Astrocyte of the hippocampus (primary cell): ENCODE results near the gene TBC1D19.

Experiments
- DNase-seq: peaks from one replicate; pipeline ENCODE4 v3.0.0; 2011; ENCODE audit warnings: low read depth, low spot score

Gene TBC1D19

DNA sequence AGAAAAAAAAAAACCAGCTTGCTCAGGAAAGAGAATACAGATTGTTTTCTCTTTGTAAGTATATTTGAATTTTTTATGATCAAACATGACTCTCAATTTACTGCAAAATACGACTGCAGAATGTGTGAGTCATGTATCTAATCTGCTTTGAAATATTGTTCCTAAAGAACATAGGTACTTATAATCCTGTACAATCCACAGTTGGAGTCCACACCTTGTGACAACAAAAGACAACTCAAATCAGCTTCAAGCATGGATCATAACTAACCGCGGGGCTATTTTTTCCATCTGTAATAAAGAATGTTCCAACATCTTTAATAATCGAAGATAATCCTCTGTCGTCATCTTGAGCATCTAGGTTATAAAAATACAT is 198.9 kb downstream of the TBC1D19 start:
- DNase-seq, result no peak

DNA sequence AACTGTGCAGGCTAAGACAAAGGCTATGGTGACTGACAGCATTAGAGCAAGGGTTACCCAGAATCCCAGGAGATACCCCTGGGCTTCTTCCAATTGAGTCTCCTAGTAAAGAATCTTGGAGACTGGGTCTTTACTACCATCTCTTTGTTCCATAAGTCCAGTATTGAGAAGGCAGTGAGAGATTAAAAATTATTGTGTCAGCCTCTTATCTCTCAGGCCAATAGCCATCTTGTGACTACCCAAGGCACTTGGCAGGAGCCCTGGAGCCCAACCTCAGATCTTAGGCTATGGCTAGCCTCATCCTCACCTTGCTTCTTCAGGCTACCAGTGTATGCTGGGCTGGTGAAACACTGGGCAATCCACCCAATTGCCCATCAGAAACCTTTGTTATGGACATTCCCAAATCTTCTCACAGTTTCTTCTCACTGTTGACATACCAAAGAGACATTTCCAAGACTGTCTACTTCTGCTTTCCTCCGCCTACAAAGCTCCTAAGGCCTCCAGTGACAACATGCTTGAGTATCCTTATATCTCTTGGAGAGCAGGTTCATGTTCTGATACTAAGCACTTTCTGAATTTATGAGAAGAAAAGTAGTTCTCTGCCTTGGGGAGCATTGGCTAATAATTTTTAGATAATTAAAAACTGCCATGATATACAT is 200.5 kb downstream of the TBC1D19 start:
- DNase-seq, result no peak

DNA sequence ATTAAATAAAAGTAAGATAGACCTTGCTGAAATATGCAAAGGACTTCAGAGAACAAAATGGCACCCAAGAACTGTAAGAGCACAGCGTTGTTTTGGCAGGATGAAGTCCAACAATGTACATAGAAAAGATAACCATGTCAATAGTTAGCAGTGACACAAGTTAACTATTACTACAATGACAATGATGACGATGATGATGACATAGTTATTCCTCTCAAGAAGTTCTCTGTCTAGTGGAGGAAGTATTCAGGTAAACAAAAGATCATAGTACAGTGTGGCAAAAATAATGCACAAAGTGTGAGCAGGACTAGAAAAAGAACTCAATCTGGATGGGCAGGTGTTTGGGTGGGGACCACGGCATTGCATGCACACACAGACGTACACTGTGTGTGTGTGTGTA is 201.4 kb downstream of the TBC1D19 start:
- no peak for DNase-seq

DNA sequence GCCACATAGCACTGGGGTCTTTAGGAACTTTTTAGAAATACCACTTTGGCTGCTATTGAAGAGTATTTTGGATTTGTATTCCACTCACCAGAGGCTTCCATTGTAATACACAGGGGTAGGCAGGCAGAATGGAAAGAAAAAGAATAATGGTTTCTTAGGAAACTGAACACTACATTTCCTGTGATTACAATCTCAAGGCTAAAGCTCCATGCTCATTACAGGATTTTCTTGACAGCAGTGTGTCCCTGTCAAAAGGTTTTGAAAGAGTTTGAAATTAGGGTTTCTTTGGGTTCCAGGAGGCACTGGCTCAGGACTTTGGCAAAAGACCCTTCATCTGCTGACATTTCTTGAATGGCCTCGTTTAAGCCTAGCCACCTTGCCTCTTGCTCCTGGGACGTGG is 201.9 kb downstream of the TBC1D19 start:
- DNase-seq, result no peak

DNA sequence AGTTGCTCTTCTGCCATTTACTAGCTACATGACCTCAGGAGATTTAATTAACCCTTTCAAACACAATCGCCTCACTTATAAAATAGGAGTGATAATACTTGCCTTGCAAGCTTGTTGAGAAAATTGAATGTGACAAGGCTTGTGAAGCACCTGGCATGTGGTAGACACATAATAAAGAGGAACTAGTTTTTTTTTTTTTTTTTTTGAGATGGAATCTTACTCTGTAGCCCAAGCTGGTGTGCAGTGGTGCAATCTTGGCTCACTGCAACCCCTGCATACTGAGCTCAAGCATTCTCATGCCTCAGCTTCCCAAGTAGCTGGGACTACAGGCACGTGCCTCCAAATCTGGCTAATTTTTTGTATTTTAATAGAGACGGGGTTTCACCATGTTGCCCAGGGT is 203.0 kb downstream of the TBC1D19 start:
- no peak for DNase-seq

DNA sequence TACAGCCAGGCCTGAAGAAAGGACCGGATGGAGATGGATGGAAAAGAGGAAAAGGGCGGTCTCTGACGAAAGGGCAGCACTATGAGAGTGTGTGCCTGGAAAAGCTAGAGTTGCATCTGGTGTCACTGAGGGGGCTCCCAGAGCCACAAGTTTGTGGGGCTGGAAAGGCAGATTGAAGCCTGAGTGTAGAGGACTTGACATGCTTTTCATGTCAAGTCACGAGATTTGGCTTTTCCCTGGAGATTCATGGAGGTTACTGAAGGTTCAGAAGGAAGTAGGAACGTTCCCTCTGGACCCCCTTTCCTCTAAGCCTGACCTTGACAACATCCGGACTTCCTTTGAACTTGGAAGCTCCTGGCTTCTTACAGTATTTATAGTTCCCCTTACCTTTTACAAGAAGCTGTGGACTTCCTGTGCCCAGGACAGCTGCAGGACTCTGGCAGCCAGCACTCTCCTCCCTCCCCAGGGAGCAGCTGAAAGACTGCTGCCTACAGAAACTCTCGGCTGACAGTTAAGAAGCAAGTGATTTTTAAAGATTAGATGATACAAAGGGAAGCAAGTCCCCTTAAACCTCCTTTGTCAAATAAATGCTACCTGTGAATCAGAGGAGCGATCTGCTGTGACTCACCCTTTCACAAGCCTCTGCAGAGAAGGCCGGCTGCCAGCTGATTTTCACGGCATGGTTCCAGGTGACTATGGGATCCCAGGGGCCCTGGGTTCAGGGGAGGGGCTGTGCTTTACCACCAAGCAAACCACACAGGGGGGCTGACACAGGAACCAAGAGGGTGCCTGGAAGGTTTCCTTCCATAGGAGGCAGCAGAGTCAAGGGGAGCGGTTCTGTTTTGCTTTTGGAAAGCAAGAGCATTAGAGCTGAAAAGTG is 203.8 kb downstream of the TBC1D19 start:
- peak; percentile 76 for DNase-seq

DNA sequence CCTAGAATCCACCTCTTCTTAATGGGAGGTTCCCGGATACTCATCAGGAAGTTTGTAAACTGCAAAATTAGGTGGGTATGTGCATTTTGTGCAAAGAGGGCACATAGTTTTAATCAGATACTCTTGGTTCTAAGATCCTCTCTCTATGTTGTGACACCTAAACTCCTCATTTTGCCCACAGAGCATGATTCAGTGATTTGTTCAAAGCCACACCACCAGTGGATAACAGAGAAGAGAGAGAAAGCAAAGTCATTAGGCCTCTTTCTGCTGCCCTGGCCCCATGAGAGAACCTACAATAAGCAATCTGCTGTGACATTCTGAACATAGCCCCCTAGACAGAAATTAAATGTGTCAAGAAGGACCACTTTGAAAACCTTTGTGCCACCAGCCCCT is 204.5 kb downstream of the TBC1D19 start:
- DNase-seq, result no peak

DNA sequence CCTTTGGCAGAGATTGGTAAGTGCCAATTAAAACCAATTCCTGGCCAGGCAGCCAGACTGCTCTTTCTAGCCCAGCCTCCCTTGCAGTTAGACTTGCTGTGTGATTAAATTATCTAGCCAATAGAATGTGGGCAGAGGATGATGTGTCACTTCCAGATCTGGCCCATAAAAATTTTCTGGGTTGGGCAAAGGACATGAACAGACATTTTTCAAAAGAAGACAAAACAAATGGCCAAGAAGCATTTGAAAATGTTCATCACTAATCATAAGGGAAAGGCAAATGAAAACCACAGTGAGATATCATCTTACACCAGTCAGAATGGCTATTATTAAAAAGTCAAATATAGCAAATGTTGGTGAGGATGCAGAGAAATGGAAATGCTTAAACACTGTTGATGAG is 205.3 kb downstream of the TBC1D19 start:
- no peak for DNase-seq

DNA sequence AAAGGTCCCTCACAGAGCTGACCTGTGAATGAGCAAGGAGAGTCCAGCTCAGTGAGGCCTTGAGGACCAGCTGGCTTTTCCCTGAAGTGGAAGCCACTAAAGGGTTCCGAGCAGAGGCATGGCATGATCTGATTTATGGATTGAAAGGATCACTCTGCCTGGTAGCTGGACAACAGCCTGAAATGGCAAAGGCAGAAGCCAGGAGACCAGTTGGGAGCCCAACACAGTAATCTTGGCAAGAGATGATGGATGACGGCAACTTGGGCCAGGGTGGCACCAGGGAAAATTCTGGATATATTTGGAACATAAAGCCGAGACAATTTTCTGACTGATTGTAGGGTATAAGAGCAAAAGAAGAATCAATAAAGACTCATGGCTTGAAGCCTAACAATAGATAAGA is 207.5 kb downstream of the TBC1D19 start:
- no peak for DNase-seq

DNA sequence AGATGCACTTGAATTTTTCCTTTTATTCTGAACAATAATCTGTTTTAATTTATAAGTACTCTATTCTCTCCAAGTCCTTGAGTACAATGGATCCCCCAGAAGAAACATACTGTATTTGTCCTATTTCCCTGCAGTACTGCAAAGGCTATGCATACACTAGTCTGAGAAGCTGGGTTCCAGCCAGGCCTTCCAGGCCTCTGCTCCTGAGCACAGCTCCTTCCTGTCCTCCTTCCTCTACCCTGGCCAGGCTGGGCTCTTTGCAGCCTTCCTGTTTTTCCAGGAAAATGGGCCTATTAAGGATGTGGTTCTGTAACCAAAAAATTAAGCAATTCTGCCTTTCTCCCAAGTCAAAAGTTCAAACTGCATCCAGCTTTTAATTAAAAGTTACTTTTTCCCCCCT is 208.8 kb downstream of the TBC1D19 start:
- DNase-seq, result no peak

DNA sequence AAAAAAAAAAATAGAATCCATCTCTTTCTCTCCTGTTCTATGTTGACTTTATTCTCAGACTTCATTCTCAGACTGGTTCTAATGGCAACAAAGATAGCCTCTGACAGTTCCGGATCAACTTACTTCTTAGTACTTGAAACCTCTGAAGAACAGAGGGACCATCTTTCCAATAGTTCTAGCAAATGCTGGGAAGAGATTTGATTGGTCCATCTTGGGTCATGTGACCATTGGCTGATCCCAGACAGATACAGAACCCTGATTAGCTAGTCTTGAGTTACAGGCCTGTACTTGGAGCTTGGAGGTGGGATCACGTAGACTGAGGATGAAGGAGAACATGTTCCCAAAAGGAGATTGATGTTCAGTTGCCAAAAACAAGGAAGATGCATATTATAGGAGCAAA is 209.9 kb downstream of the TBC1D19 start:
- DNase-seq, result no peak

DNA sequence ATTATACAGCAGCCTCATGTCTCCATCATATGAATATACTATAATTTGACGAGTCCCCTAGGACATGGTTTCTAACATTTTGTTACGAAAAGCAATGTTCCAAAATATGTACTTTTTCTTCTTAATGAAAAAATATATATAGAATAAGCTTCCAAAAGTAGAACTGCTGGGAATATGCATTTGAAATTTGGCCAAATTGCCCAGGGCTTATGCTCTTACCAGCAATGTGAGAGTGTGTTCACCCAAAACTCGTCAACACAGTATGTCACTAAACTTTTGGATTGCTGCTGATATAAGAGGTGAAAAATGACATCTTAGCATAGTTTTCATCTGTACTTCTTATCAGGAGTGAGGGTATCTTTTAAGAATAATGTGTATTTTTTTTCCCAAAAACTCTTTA is 212.2 kb downstream of the TBC1D19 start:
- no peak for DNase-seq

DNA sequence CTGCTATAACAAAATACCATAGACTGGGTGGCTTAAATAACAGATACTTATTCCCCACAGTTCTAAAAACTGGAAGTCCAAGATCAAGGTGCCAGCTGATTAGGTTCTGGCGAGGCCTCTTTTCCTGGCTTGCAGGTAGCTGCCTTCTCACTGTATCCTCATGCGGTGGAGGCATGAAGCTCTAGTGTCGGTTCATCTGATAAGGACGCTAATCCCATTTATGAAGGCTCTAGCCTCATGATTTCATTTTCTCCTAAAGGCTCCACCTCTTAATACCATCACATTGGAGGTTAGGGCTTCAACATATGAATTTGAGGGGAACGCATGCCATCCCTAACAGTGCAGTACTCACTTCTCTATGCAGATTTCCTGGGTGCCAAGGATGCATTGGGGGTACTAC is 218.9 kb downstream of the TBC1D19 start:
- DNase-seq, result no peak

DNA sequence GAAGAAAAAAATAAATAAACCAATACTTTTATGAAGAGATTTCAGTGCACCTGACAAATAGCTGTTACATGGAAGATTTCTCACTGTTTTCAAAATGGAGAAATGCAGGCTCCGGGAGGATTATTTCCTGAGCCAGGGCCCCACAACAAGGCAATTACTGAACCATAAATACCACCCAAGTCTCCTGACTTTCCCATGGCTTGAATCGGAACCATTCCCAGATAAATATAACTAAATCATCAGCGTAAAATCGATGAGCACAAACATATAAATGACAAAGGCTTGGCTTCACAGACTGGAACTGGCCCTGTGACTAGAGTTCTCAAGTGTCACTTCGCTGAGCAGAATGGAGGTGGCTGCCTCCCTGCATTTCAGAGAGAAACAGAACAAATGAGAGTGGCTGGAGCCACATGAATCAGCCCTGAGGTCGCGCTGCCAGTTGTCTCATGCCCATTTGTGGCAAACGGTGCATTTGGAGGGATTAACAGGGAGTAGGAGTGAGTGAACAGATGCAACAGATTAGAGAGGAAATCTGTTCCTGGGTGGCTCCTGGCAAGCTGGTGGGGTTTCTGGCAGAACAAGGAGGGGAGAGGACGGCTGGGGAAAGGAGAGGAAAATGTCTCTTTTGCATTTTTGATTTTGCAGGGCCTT is 219.5 kb downstream of the TBC1D19 start:
- DNase-seq, result peak; percentile 61

DNA sequence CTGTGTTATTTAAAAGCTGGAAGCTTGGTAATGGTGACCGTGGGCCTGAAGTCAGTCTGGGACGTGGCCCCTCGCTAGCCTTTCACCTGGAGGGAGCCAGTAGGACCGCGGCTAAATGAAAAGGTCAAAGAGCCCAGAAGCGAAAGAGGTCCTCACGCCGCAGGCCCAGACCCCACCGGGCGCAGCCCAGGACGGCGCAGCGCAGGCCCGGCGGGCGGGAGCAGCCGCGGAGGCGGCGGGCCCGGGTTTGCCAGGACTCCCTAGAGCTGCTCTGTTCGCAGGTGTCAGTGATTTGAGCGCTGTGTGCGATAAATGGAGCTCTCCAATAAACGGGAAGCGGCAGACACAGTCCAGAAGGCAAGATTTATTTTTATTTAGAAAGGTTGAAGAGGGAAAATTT is 220.6 kb downstream of the TBC1D19 start:
- no peak for DNase-seq

DNA sequence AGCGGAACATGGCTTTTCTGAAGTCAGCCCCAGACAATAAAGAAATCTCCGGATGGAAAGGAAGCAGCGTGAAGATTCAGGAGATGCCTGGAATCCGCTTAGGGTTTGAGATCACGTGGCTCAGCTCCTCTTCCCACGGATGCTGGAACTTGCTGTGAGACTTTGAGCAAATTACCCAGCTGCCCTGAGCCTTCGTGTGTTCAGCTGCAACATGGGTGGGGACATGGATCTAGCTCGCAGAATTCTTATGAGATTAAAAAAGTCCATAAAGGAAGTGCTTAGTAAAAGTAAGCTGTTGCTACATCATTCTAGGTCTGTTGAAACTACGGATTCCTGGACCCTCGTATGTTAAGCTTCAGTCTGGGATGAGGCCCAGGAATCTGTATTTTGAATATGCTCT is 221.0 kb downstream of the TBC1D19 start:
- DNase-seq, result no peak
